Cardiac muscle cell (in vitro differentiated cells and primary cell): ENCODE results near the gene SEMA4D. TPM values are rescaled to one million over a fixed set of nuclear protein-coding genes. Genes with fewer than 3 reads are reported as not detected.

Experiments used
- DNase-seq, 2 donors: peaks; one replicate each; pipeline versions ENCODE4 v3.0.0 to v3.0.0-alpha.2; 2010 to 2017; ENCODE audit warnings: low read depth in 1 of 2, low spot score in 1 of 2
- H3K27ac ChIP-seq: fragments of 200-600 bp; sonication (generic); 2 replicates; pipeline ENCODE4 v1.5.1; 2016
- H3K27me3 ChIP-seq: fragments of 200-600 bp; sonication (generic); 2 replicates; pipeline ENCODE4 v1.6.0; 2016; ENCODE audit warnings: control low read depth
- H3K36me3 ChIP-seq: fragments of 200-600 bp; sonication (generic); 2 replicates; pipeline ENCODE4 v1.5.1; 2016; ENCODE audit warnings: control low read depth
- H3K4me1 ChIP-seq: fragments of 200-600 bp; sonication (generic); 2 replicates; pipeline ENCODE4 v1.8.1; 2017; ENCODE audit warnings: low read depth, mild to moderate bottlenecking, mixed run types
- H3K4me3 ChIP-seq: fragments of 200-600 bp; sonication (generic); 2 replicates; pipeline ENCODE4 v1.5.1; 2016; ENCODE audit warnings: mild to moderate bottlenecking
- H3K9me3 ChIP-seq: fragments of 200-600 bp; sonication (generic); 2 replicates; pipeline ENCODE4 v1.5.1; 2017; ENCODE audit warnings: low read depth, mild to moderate bottlenecking, control low read depth
- CTCF ChIP-seq: IDR thresholded peaks from 2 replicates; pipeline ENCODE4 v1.5.1; 2012; ENCODE audit warnings: low read depth, mild to moderate bottlenecking, low read length
- polyA plus RNA-seq: library from polyadenylated mRNA; unstranded; fragments of >200 nt; fragmentation: Nextera tagmentation; extraction: Ambion mirVana; gene quantifications from 2 replicates; pipeline ENCODE4 v1.2.1, GENCODE V29; 2016
- total RNA-seq: library from RNA; depleted of rRNA; stranded (reverse); fragments of >200 nt; gene quantifications from 2 replicates; pipeline ENCODE4 v1.2.3, GENCODE V29; 2016

Gene SEMA4D
- total and polyA plus RNA-seq, 2 experiments from 2014 or later: 16.5 to 34.2 TPM

DNA sequence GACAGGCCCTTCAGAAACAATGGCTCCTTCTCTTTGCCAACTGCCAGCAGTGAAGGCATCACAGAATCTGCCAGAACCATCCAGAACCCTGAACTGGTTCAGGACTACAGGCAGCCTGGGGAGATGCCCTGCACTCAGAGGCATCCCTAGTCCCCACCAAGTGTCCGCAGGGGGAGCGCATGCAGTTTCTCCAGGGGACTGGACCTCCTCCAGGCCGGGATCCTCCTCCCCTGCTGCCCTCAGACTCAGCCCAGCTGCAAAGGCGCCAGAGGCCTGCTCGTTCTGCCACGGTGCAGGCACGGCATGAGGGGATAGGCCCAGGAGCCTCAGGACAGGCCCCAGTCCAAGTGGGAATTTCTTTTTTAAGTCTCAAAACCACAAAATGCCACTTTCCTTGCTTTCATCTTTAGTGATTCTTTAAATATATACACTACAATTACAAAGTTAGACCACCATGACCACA lies 72.0 kb downstream of the SEMA4D start:
- TF ChIP-seq CTCF: no peak
- Histone ChIP-seq H3K4me1 (no peaks in the 10 kb centered on the region), H3K4me3 (no peak overlapping the region), H3K27me3 (no peaks in the 10 kb centered on the region), H3K9me3 (no peaks in the 10 kb centered on the region), H3K36me3 (no peaks in the 10 kb centered on the region), H3K27ac (no peak overlapping the region)
- DNase-seq: no peak

DNA sequence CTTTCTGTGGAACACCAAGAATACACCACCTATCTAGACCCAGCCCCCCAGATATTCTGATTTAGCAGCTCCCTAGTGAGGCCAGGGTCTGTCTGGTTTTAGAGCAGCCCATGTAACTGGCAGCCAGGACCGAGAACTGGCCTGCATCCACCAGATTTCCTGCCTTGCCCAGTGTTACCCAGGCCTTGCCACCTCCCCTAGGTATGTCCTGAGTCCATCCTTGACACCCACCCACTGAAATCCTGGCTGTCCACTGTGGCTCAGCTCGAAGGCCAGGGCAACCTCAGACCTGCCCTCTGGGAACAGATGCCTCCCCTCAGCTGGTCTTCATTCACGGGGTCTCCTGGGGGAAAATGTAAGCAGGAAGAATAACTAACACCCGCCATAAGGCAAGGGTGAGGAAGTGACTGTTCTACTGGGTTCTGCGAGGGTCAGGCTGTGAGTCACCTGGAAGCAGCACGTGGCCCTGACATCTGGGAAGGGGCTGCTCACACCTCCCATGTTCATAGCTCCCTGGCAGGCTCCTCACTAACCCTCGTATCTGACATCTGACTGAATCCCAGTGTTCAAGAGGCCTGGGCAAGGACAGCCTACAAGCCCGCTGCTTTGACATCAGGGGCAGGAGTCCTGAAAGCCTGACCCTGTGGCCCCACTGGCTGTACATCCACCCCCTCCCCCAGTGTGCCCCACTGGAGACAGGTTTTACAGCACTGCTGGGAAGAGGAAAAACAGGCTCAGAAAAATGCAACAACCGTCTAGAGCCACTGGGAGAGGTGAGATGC lies 72.7 kb downstream of the SEMA4D start:
- no peak for DNase-seq
- Histone ChIP-seq H3K36me3 (no peaks in the 10 kb centered on the region), H3K4me1 (no peaks in the 10 kb centered on the region), H3K27ac (no peak overlapping the region), H3K9me3 (no peaks in the 10 kb centered on the region), H3K4me3 (no peak overlapping the region), H3K27me3 (no peaks in the 10 kb centered on the region)
- TF ChIP-seq CTCF: no peak

DNA sequence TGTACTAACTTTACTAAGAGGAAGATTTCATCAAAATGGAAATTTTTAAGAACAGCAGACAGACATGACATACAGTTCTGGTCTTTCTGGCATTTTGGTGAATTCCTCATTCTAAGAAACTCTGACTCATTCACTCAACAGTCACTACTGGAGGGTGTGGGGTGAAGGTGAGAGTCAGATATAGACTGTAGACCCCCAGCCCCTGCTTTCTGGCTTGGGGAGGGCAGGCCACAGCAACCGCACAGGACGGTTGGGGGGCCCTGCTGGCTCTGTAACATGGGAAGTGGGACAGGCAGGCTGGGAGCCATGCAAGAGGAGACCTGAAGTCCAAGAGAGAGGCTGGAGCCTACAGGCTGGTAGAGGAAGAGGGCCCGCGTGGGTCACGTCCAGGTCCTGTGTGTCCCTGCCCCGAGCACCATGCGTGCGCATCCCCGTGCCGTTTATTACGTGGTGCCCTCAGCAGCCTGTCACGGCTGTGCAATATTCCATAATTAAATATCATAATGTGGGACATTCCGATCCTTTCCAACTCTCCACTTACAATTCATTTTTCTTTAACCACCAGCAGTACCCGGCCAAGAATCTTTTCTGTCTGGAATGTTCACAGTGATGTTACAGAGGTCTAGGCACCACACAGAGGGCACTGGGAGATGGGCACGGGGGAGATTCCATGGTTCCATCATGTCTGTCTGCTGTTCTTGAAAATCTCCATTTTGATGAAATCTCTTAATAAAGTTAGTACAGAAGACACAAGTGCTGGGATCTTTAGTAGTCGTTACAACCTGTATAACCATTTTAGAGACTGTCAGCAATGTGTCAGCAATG lies 75.5 kb downstream of the SEMA4D start:
- no peaks in the 10 kb centered on the region for H3K4me1 ChIP-seq
- TF ChIP-seq CTCF: no peak
- H3K4me3 ChIP-seq: no peak overlapping the region
- H3K27ac ChIP-seq: no peak overlapping the region
- no peaks in the 10 kb centered on the region for H3K36me3 ChIP-seq
- H3K9me3 ChIP-seq: no peaks in the 10 kb centered on the region
- peak in 1 of 2 donors; percentile 35 for DNase-seq
- H3K27me3 ChIP-seq: no peaks in the 10 kb centered on the region

DNA sequence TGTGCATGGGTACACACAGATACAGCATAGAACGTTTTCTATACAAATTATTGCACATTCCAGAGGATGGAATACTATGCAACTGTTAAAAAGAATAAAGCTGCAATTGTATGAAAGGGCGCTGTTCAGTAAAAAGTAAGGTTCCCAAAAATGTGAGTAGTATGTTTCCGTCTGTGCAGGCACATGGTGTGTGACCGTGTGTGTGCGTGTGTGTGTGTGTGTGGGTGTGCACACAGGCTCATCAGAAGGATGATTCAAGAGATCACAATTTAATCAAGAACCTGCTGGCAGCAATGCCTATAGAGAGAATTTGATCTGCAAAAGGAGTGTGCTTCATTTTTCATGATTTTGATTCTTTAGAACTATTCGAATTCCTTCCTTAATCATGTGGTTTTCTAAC lies 76.3 kb downstream of the SEMA4D start:
- no peaks in the 10 kb centered on the region for H3K4me1 ChIP-seq
- no peaks in the 10 kb centered on the region for H3K27me3 ChIP-seq
- no peaks in the 10 kb centered on the region for H3K36me3 ChIP-seq
- DNase-seq: peak in 1 of 2 donors; percentile 22
- no peak overlapping the region for H3K27ac ChIP-seq
- no peaks in the 10 kb centered on the region for H3K9me3 ChIP-seq
- H3K4me3 ChIP-seq: no peak overlapping the region
- no peak for TF ChIP-seq CTCF

DNA sequence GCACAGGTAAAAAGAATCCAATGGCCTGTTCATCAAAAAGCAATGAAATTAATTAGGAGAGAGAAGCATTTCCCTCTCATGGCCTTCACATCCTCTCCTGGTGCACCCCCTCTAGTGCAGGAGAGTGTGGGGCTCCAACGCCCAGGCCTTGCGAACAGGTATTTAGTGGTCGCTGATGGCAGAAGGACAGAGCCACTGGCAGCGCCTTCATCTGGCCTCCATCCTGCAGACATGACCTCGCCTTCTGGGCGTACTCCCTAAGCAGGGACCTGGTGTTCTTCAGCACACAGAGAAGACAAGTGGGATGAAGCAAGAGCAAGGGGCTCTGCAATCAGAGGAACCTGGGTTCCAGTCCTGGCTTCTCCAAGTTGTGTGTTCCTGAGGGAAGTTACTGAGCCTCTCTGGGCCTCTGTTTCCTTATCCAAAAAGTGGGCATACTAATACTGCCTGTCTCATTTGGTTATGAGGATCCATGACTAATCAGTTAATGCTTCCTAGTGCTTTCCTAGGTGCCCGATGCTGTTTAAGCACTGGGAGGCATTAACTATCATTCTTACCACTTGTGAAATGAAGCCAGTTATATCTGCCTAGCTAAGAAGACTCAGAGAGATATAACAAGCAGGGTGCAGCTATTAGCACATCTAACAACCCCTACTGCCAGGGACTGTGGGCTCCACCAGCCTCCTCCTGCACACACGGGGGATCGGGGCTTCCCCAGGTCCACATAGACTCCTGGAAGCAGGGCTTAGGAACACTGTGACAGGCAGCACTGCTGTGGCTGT lies 77.3 kb downstream of the SEMA4D start:
- no peak for TF ChIP-seq CTCF

More for the DNA sequence above, 77.3 kb downstream of the SEMA4D start:
- no peaks in the 10 kb centered on the region for H3K9me3 ChIP-seq
- no peak for DNase-seq
- no peaks in the 10 kb centered on the region for H3K36me3 ChIP-seq
- H3K27ac ChIP-seq: no peak overlapping the region
- H3K4me3 ChIP-seq: no peak overlapping the region
- H3K4me1 ChIP-seq: no peaks in the 10 kb centered on the region
- H3K27me3 ChIP-seq: no peaks in the 10 kb centered on the region
